Effector memory CD4-positive, alpha-beta T cell (primary cell): ENCODE results near the gene PCBP1.
"Not testable (repeated sequence)": the region's sequence is repeated elsewhere in the genome, so short reads cannot be mapped to it uniquely, and the experiment has no call there.

Source experiments
- DNase-seq, 3 donors: peaks; one replicate each; pipeline ENCODE4 v3.0.0-alpha.2; 2020
- H3K27ac ChIP-seq: 2 replicates; pipeline ENCODE4 v1.7.0; 2013; ENCODE audit warnings: mild to moderate bottlenecking, low read length, moderate library complexity; ENCODE audit not compliant: insufficient read depth, poor library complexity, severe bottlenecking
- H3K27me3 ChIP-seq: replicated peaks from 2 replicates; pipeline ENCODE4 v1.7.0; 2013; ENCODE audit warnings: mild to moderate bottlenecking, low read length; ENCODE audit not compliant: insufficient read depth, control insufficient read depth, poor library complexity, severe bottlenecking
- H3K36me3 ChIP-seq: 2 replicates; pipeline ENCODE4 v1.7.0; 2013; ENCODE audit warnings: mild to moderate bottlenecking, low read length, moderate library complexity; ENCODE audit not compliant: control insufficient read depth, insufficient read depth
- H3K4me1 ChIP-seq: 2 replicates; pipeline ENCODE4 v1.7.0; 2013; ENCODE audit warnings: low read length, mild to moderate bottlenecking; ENCODE audit not compliant: control insufficient read depth, insufficient read depth, poor library complexity, severe bottlenecking
- H3K4me3 ChIP-seq: 2 replicates; pipeline ENCODE4 v1.7.0; 2013; ENCODE audit warnings: low read length, low read depth, mild to moderate bottlenecking; ENCODE audit not compliant: insufficient read depth, poor library complexity, severe bottlenecking
- H3K9me3 ChIP-seq: 2 replicates; pipeline ENCODE4 v1.7.0; 2013; ENCODE audit warnings: mild to moderate bottlenecking, low read length, moderate library complexity; ENCODE audit not compliant: control insufficient read depth

The PCBP1 gene

GRCh38 chr2:70095720-70096670 is 8.7 kb downstream of the PCBP1 start:
- Histone ChIP-seq H3K4me3 (no peak overlapping the region), H3K27ac (peak overlapping the region; percentile 80)

DNA sequence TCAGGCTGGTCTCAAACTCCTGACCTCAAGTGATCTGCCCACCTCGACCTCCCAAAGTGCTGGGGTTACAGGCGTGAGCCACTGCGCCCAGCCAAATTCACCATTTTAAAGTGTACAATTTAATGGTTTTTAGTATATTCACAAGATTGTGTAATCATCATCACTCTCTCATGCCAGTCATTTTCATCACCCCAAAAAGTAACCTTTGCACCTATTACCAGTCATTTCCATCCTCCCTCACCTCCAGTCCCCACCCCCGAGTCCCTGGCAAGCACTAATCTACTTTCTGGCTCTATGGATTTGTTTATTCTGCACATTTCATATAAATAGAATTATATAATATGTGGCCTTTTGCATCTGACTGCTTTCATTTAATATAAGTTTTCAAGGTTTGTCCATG is 10.8 kb downstream of the PCBP1 start:
- no peak overlapping the region for H3K4me3 ChIP-seq
- no peak overlapping the region for H3K27ac ChIP-seq
- DNase-seq, result no peak
- no peaks in the 10 kb centered on the region for H3K9me3 ChIP-seq
- no peaks in the 10 kb centered on the region for H3K36me3 ChIP-seq
- peaks cover 20% of the 10 kb centered on the region for H3K4me1 ChIP-seq
- no peaks in the 10 kb centered on the region for H3K27me3 ChIP-seq

More at GRCh38 chr2:70095720-70096670, 8.7 kb downstream of the PCBP1 start:
- H3K36me3 ChIP-seq, result no peaks in the 10 kb centered on the region
- peaks cover 28% of the 10 kb centered on the region for H3K4me1 ChIP-seq
- no peak for DNase-seq
- no peaks in the 10 kb centered on the region for H3K27me3 ChIP-seq
- no peaks in the 10 kb centered on the region for H3K9me3 ChIP-seq

DNA sequence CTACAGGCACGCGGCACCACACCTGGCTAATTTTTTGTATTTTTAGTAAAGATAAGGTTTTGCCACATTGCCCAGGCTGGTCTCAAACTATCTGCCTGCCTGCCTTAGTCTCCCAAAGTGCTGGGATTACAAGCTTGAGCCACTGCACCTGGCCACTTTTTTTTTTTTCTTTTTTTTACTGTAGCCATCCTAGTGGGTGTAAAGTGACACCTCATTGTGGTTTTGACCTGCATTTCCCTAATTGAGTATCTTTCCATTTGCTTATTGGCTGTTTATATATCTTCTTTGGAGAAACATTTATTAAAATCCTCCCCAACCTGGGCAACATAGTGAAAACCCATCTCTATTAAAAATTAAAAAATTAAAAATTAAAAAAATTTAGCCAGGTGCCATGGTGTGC is 12.0 kb downstream of the PCBP1 start:
- peaks cover 24% of the 10 kb centered on the region for H3K4me1 ChIP-seq
- H3K4me3 ChIP-seq, result no peak overlapping the region
- H3K9me3 ChIP-seq, result no peaks in the 10 kb centered on the region
- DNase-seq, result no peak
- H3K27me3 ChIP-seq, result no peaks in the 10 kb centered on the region
- no peaks in the 10 kb centered on the region for H3K36me3 ChIP-seq
- no peak overlapping the region for H3K27ac ChIP-seq

DNA sequence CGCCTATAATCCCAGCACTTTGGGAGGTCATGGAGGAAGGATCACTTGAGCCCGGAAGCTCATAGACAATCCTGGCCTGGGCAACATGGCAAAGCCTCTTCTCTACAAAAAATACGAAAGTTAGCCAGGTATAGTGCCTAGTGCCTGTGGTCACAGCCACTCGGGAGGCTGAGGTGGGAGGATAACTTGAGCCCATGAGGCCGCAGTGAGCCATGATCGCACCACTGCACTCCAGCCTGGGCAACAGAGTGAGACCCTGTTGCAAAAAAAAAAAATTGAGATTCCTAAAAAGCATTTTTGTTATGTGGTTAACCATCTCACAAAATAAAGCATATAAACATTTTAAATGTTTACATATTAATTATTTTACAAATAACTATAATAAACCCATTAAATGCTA is 13.9 kb downstream of the PCBP1 start:
- H3K27me3 ChIP-seq, result no peaks in the 10 kb centered on the region
- H3K9me3 ChIP-seq, result no peaks in the 10 kb centered on the region
- H3K36me3 ChIP-seq, result no peaks in the 10 kb centered on the region
- DNase-seq, result no peak
- H3K4me3 ChIP-seq, result no peak overlapping the region
- H3K27ac ChIP-seq, result no peak overlapping the region
- peaks cover 16% of the 10 kb centered on the region for H3K4me1 ChIP-seq

GRCh38 chr2:70101686-70102085 is 14.4 kb downstream of the PCBP1 start:
- H3K27ac ChIP-seq, H3K4me3 ChIP-seq, DNase-seq, H3K27me3 ChIP-seq, H3K9me3 ChIP-seq, H3K36me3 ChIP-seq: not testable (repeated sequence)
- H3K4me1 ChIP-seq, result peaks cover 16% of the 10 kb centered on the region

GRCh38 chr2:70102323-70102905 is 15.1 kb downstream of the PCBP1 start:
- DNase-seq, result not testable (repeated sequence)

DNA sequence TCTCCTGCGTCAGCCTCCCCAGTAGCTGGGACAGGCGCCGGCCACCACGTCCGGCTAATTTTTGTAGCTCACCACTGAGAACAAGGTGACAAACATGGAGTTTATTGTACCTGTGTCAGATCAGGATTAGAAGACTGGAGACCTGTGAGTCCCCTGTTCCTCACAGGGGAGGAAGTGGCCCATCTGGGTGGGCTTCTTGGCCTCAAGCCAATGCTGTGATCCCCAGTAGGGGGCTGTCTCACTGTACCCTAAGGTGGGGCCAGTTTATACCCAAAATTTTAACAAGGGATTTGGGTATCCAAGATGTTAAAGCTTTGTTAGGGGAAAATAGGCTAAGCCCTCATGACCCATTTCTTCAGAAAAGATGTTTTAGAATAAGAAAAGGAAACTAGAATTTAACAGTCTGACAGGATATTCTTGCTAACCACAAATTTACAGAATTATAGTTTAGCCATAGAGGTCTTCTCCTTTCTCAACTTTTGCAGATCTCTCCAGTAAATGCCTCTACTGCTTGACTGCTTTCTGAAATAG is 16.3 kb downstream of the PCBP1 start:
- Histone ChIP-seq H3K4me1 (peaks cover 25% of the 10 kb centered on the region), H3K27ac (peak overlapping the region; percentile 51), H3K4me3 (peak overlapping the region; percentile 13), H3K27me3 (no peaks in the 10 kb centered on the region), H3K9me3 (no peaks in the 10 kb centered on the region), H3K36me3 (no peaks in the 10 kb centered on the region)
- peak in 1 of 3 donors; percentile 10 for DNase-seq

More at GRCh38 chr2:70102323-70102905, 15.1 kb downstream of the PCBP1 start:
- H3K27me3 ChIP-seq, H3K4me3 ChIP-seq, H3K9me3 ChIP-seq, H3K27ac ChIP-seq, H3K36me3 ChIP-seq: not testable (repeated sequence)
- peaks cover 16% of the 10 kb centered on the region for H3K4me1 ChIP-seq

DNA sequence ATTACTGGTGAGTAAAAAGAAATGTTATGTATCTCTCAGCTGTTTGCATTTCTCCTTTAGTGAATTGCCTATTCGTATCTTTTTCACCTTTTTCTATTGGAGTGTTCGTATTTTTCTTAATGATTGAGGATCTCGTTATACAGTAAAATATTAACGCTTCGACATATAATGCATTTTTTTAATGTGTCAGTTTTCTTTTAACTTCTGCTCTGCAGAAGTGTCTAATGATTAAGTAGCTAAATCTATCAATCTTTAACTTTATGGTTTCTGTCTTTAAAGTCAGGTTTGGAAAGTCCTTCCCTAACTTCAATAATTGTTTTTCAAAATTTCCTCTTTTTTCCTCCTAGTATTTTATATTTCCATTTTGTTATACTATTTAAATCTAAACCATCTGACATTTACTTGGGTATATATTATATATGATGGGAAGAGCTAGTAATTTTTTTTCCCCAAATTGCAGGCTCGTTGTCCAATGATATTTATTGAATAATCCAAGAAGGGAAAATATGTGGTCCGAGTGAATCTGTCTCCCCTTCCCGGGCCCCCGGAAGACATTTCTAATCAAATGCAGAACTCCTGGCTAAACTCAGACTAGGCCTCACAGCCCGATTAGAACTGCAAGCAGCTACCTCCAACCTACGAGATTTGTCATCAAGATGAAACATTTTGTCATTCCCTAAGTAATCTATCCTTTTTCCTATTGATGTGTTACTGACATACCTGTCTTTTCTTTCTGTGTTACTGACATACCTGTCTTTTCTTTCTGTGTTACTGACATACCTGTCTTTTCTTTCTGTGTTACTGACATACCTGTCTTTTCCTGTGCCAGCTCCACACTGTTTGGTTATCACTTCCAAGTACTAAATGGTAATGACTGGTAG is 17.2 kb downstream of the PCBP1 start:
- no peak for DNase-seq
- peak overlapping the region; percentile 51 for H3K27ac ChIP-seq
- H3K4me3 ChIP-seq, result peak overlapping the region; percentile 13
- H3K27me3 ChIP-seq, result no peaks in the 10 kb centered on the region
- H3K4me1 ChIP-seq, result peaks cover 33% of the 10 kb centered on the region
- no peaks in the 10 kb centered on the region for H3K9me3 ChIP-seq
- no peaks in the 10 kb centered on the region for H3K36me3 ChIP-seq

DNA sequence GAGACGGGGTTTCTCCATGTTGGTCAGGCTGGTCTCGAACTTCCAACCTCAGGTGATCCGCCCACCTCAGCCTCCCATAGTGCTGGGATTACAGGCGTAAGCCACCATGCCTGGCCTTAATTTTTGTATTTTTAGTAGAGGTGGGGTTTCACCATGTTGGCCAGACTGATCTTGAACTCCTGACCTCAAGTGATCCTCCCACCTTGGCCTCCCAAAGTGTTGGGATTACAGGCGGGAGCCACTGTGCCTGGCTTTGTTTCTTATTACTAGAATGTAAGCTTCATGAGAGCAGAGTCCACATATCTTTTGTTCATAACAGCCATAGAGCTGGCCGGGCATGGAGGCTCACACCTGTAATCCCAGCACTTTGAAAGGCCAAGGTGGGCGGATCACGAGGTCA is 18.9 kb downstream of the PCBP1 start:
- H3K9me3 ChIP-seq, DNase-seq: not testable (repeated sequence)
- peaks cover 42% of the 10 kb centered on the region for H3K4me1 ChIP-seq

More for the DNA sequence above, 18.9 kb downstream of the PCBP1 start:
- H3K36me3 ChIP-seq, H3K27me3 ChIP-seq, H3K4me3 ChIP-seq, H3K27ac ChIP-seq: not testable (repeated sequence)
